ENCODE data around the gene IFITM10. TPM values are rescaled to one million over a fixed set of nuclear protein-coding genes. Genes with fewer than 3 reads are reported as not detected.

Gene IFITM10
- polyA plus RNA-seq, 1 of the 3 experiments (the other 2 are of a cell fraction): 0.21 TPM

DNA sequence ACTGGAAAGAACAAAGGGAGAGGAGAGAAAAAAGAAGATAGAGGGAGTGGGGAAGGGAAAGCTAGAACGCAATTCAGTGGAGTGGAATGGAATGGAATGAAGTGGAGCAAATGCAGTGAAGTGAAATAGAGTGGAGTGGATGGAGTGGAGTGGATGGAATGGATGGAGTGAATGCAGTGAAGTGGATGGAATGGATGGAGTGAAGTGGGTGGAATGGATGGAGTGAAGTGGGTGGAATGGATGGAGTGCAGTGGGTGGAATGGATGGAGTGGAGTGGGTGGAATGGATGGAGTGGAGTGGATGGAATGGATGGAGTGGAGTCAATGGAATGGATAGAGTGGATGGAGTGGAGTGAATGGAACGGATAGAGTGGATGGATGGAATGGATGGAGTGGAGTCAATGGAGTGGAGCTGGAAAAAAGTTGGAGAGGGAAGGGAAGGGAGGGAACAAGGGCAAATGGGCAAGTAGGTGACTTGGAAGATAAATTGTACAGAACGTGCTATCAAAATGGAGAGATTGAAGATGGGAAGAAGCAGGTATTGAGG, 13.9 kb downstream of the IFITM10 start:
- Histone ChIP-seq H4K20me1 (ENCODE audit: insufficient read depth) (no peaks in the 10 kb centered on the region), H3K4me1 (ENCODE audit: control insufficient read depth in 1 of 2, insufficient read depth in 2 of 2, low read depth in 1 of 2, low read length in 1 of 2) (peaks cover 0 to 33% of the 10 kb centered on the region in 2 experiments; a peak in 1 of 4 replicates), H3K27ac (ENCODE audit: low read depth in 2 of 2, low read length in 1 of 2) (no peak overlapping the region), H3K79me2 (ENCODE audit: insufficient read depth) (no peaks in the 10 kb centered on the region), H3K4me3 (ENCODE audit: low read depth in 2 of 2, low read length in 1 of 2) (no peak overlapping the region), H3K9ac (no peak overlapping the region), H3K9me2 (no peaks in the 10 kb centered on the region), H3K4me2 (no peak overlapping the region), H3K27me3 (ENCODE audit: insufficient read depth) (no peaks in the 10 kb centered on the region), H3K9me3 (no peaks in the 10 kb centered on the region), H3F3A (replicated peaks; ENCODE audit: insufficient read depth) (no peaks in the 10 kb centered on the region), H3K36me3 (replicated peaks in 1 of 2; ENCODE audit: control insufficient read depth in 1 of 2, insufficient read depth in 2 of 2, low read length in 1 of 2) (no peaks in the 10 kb centered on the region), H2AFZ (ENCODE audit: low read depth) (no peak overlapping the region)
- 14% methylated on average over 3 of the region's 3 CpGs for WGBS (ENCODE audit: low lambda C conversion rate)
- TF ChIP-seq, protein P1, sequence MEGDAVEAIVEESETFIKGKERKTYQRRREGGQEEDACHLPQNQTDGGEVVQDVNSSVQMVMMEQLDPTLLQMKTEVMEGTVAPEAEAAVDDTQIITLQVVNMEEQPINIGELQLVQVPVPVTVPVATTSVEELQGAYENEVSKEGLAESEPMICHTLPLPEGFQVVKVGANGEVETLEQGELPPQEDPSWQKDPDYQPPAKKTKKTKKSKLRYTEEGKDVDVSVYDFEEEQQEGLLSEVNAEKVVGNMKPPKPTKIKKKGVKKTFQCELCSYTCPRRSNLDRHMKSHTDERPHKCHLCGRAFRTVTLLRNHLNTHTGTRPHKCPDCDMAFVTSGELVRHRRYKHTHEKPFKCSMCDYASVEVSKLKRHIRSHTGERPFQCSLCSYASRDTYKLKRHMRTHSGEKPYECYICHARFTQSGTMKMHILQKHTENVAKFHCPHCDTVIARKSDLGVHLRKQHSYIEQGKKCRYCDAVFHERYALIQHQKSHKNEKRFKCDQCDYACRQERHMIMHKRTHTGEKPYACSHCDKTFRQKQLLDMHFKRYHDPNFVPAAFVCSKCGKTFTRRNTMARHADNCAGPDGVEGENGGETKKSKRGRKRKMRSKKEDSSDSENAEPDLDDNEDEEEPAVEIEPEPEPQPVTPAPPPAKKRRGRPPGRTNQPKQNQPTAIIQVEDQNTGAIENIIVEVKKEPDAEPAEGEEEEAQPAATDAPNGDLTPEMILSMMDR (IDR thresholded peaks at IDR 0.05): no peak
- TF ChIP-seq, protein P2, sequence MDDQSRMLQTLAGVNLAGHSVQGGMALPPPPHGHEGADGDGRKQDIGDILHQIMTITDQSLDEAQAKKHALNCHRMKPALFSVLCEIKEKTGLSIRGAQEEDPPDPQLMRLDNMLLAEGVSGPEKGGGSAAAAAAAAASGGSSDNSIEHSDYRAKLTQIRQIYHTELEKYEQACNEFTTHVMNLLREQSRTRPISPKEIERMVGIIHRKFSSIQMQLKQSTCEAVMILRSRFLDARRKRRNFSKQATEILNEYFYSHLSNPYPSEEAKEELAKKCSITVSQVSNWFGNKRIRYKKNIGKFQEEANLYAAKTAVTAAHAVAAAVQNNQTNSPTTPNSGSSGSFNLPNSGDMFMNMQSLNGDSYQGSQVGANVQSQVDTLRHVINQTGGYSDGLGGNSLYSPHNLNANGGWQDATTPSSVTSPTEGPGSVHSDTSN (IDR thresholded peaks at IDR 0.05): no peak
- TF ChIP-seq GABPA (IDR thresholded peaks at IDR 0.05; ENCODE audit: low read depth): no peak
- TF ChIP-seq SMC3 (IDR thresholded peaks at IDR 0.05; ENCODE audit: low read depth, low read length): no peak
- no peak for TF ChIP-seq GATA2 (CRISPR knock-in tag; IDR thresholded peaks at IDR 0.05)
- TF ChIP-seq, protein P3, sequence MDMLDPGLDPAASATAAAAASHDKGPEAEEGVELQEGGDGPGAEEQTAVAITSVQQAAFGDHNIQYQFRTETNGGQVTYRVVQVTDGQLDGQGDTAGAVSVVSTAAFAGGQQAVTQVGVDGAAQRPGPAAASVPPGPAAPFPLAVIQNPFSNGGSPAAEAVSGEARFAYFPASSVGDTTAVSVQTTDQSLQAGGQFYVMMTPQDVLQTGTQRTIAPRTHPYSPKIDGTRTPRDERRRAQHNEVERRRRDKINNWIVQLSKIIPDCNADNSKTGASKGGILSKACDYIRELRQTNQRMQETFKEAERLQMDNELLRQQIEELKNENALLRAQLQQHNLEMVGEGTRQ (IDR thresholded peaks at IDR 0.05; ENCODE audit: borderline replicate concordance, low read depth, low read length): no peak
- TF ChIP-seq EZH2phosphoT487 (IDR thresholded peaks at IDR 0.05; ENCODE audit: borderline replicate concordance, low read depth): no peak
- TF ChIP-seq, protein P4, sequence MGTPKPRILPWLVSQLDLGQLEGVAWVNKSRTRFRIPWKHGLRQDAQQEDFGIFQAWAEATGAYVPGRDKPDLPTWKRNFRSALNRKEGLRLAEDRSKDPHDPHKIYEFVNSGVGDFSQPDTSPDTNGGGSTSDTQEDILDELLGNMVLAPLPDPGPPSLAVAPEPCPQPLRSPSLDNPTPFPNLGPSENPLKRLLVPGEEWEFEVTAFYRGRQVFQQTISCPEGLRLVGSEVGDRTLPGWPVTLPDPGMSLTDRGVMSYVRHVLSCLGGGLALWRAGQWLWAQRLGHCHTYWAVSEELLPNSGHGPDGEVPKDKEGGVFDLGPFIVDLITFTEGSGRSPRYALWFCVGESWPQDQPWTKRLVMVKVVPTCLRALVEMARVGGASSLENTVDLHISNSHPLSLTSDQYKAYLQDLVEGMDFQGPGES (IDR thresholded peaks at IDR 0.05; ENCODE audit: low read depth, low read length): no peak
- no peak for TF ChIP-seq YY1 (IDR thresholded peaks at IDR 0.05; ENCODE audit: low read depth)
- TF ChIP-seq SIN3A (IDR thresholded peaks at IDR 0.05; ENCODE audit: borderline replicate concordance, low read depth, low read length): no peak
- TF ChIP-seq, protein P5, sequence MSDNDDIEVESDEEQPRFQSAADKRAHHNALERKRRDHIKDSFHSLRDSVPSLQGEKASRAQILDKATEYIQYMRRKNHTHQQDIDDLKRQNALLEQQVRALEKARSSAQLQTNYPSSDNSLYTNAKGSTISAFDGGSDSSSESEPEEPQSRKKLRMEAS (IDR thresholded peaks at IDR 0.05; ENCODE audit: low read depth): no peak
- TF ChIP-seq MXI1 (IDR thresholded peaks at IDR 0.05; ENCODE audit: low read depth, low read length): no peak
- TF ChIP-seq RFX5 (IDR thresholded peaks at IDR 0.05; ENCODE audit: low read length): no peak
- TF ChIP-seq RAD21 (IDR thresholded peaks at IDR 0.05; ENCODE audit: low read length): no peak
- no peak for DNase-seq
- POLR2A ChIA-PET: no interaction called here
- CTCF ChIA-PET: interaction anchor here (1.5 to 2.6 kb wide), 3 partner anchors 43 to 96 kb away, joined by 3 to 12 read pairs (median 5); no protein-coding TSS in a partner anchor

Data from SK-N-SH (cell line).